HCT116 (cell line): ENCODE data around the gene TGM6. TPM values are rescaled to one million over a fixed set of nuclear protein-coding genes. Genes with fewer than 3 reads are reported as not detected.

Experiments
- ATAC-seq: fragments of 200-7000 bp; cut with Tn5 transposase; 2 replicates; pipeline ENCODE4 v1.9.1; 2020; ENCODE audit warnings: mild to moderate bottlenecking, moderate library complexity
- BruUV-seq: library from RNA; stranded (reverse); fragments of 400-500 nt; replicated peaks from 2 replicates; lab custom pipeline; 2021; lab: Mats Ljungman, UMichigan
- CTCF ChIA-PET: fragments of 300-600 bp; sonication (Branson Sonifier 250); formaldehyde crosslinking; loops from one replicate; lab custom pipeline; 2021; ENCODE audit warnings: antibody characterized with exemption; lab: Charles Lee
- POLR2A ChIA-PET: fragments of 300-600, 350-600 bp; sonication (Branson Sonifier 250); formaldehyde crosslinking; loops from one replicate; lab custom pipeline; 2021; ENCODE audit warnings: antibody characterized with exemption; lab: Charles Lee
- RAD21 ChIA-PET, 2 experiments: fragments of 300-600 bp; sonication (Branson Sonifier 250); formaldehyde crosslinking; loops; one replicate each; lab custom pipeline; 2023; ENCODE audit warnings: low total read pairs in 2 of 2; ENCODE audit not compliant: uncharacterized antibody in 2 of 2, unreplicated experiment in 2 of 2, low non-redundant PET in 1 of 2; lab: Charles Lee
- DNase-seq: peaks from one replicate; pipeline ENCODE4 v3.0.0-alpha.2; 2010; ENCODE audit warnings: low read depth, low spot score
- H2AFZ ChIP-seq: fragments of 200-600 bp; shearing (Covaris generic), sonication (generic); 2 replicates; pipeline ENCODE4 v1.6.1; 2017; ENCODE audit warnings: low read depth, mixed run types, mixed read lengths, antibody characterized with exemption, low read length; ENCODE audit not compliant: poor library complexity, severe bottlenecking
- H3K27ac ChIP-seq: 2 replicates; pipeline ENCODE4 v1.5.1; 2012; ENCODE audit warnings: low read depth, low read length
- H3K27me3 ChIP-seq: fragments of 200-600 bp; sonication (generic); 2 replicates; pipeline ENCODE4 v1.6.1; 2016; ENCODE audit warnings: mixed run types, low read length, mixed read lengths; ENCODE audit not compliant: insufficient read depth
- H3K36me3 ChIP-seq, 2 experiments: fragments of 200-500 bp in 1 of 2; fragments of 200-600 bp in 1 of 2; sonication (Bioruptor generic) in 1 of 2; sonication (generic) in 1 of 2; 2 replicates each; pipeline versions ENCODE4 v1.5.1 to v1.6.1; 2014 to 2016; ENCODE audit warnings: low read length in 2 of 2, inconsistent platforms in 1 of 2, mixed read lengths in 1 of 2, mixed run types in 1 of 2; ENCODE audit not compliant: insufficient read depth in 2 of 2, control insufficient read depth in 1 of 2
- H3K4me1 ChIP-seq, 2 experiments: fragments of 200-600 bp in 1 of 2; sonication (generic) in 1 of 2; 2 replicates each; pipeline versions ENCODE4 v1.5.1 to v1.6.1; 2012 to 2017; ENCODE audit warnings: low read length in 2 of 2, inconsistent platforms in 1 of 2, mild to moderate bottlenecking in 1 of 2, mixed read lengths in 1 of 2, mixed run types in 1 of 2, moderate library complexity in 1 of 2; ENCODE audit not compliant: insufficient read depth in 2 of 2, control insufficient read depth in 1 of 2
- H3K4me2 ChIP-seq: fragments of 200-600 bp; sonication (generic); 2 replicates; pipeline ENCODE4 v1.6.1; 2017; ENCODE audit warnings: mixed run types, low read length, mixed read lengths
- H3K4me3 ChIP-seq, 2 experiments: fragments of 200-600 bp in 1 of 2; sonication (generic) in 1 of 2; replicated peaks in 1 of 2; 2 replicates each; pipeline ENCODE4 v1.5.1; 2011 to 2016; ENCODE audit warnings: low read length in 2 of 2, control low read depth in 1 of 2, low read depth in 1 of 2, mild to moderate bottlenecking in 1 of 2, mixed read lengths in 1 of 2, mixed run types in 1 of 2
- H3K79me2 ChIP-seq: fragments of 200-600 bp; sonication (generic); 2 replicates; pipeline ENCODE4 v1.6.1; 2017; ENCODE audit warnings: mild to moderate bottlenecking, mixed run types, low read length, moderate library complexity, mixed read lengths; ENCODE audit not compliant: insufficient read depth
- H3K9ac ChIP-seq: fragments of 200-600 bp; sonication (generic); 2 replicates; pipeline ENCODE4 v1.6.1; 2016; ENCODE audit warnings: low read length, mixed read lengths
- H3K9me2 ChIP-seq: fragments of 200-600 bp; sonication (generic), shearing (Covaris generic); 2 replicates; pipeline ENCODE4 v1.6.1; 2017; ENCODE audit warnings: mixed run types, mild to moderate bottlenecking, moderate library complexity; ENCODE audit not compliant: insufficient read depth
- H3K9me3 ChIP-seq, 2 experiments: fragments of 200-500 bp in 1 of 2; fragments of 200-600 bp in 1 of 2; sonication (Bioruptor generic) in 1 of 2; sonication (generic) in 1 of 2; 2 replicates each; pipeline ENCODE4 v1.6.1; 2014 to 2017; ENCODE audit warnings: low read length in 2 of 2, mixed read lengths in 2 of 2, inconsistent platforms in 1 of 2, low read depth in 1 of 2, mild to moderate bottlenecking in 1 of 2, mixed run types in 1 of 2, moderate library complexity in 1 of 2; ENCODE audit not compliant: control insufficient read depth in 1 of 2, insufficient read depth in 1 of 2
- H4K20me1 ChIP-seq: fragments of 200-600 bp; sonication (generic), shearing (Covaris generic); 2 replicates; pipeline ENCODE4 v1.6.1; 2017; ENCODE audit warnings: mixed run types, mild to moderate bottlenecking, moderate library complexity; ENCODE audit not compliant: insufficient read depth
- CEBPB ChIP-seq: IDR thresholded peaks from 2 replicates; pipeline ENCODE4 v1.6.1; 2012; ENCODE audit warnings: low read depth
- EZH2 ChIP-seq: fragments of 200-600 bp; sonication (generic); IDR thresholded peaks from 2 replicates; pipeline ENCODE4 v1.6.1; 2017; ENCODE audit warnings: antibody characterized with exemption, mixed run types
- EZH2phosphoT487 ChIP-seq: fragments of 200-600 bp; IDR thresholded peaks from 2 replicates; pipeline ENCODE4 v1.6.1; 2018; ENCODE audit warnings: antibody characterized with exemption, borderline replicate concordance
- FOSL1 ChIP-seq: IDR thresholded peaks from 2 replicates; pipeline ENCODE4 v1.6.1; 2012; ENCODE audit warnings: low read depth
- MAX ChIP-seq: IDR thresholded peaks from 2 replicates; pipeline ENCODE4 v1.6.1; 2012
- POLR2A ChIP-seq: IDR thresholded peaks from 2 replicates; pipeline ENCODE4 v1.7.0; 2011; ENCODE audit warnings: borderline replicate concordance; ENCODE audit not compliant: insufficient read depth, insufficient read length; ENCODE audit errors: extremely low read depth
- RAD21 ChIP-seq: IDR thresholded peaks from 2 replicates; pipeline ENCODE4 v1.6.1; 2012; ENCODE audit warnings: low read depth, mild to moderate bottlenecking
- SIN3A ChIP-seq: IDR thresholded peaks from 2 replicates; pipeline ENCODE4 v1.6.1; 2012; ENCODE audit warnings: low read depth
- ZFX ChIP-seq: fragments of 450-650 bp; IDR thresholded peaks from 2 replicates; pipeline ENCODE4 v1.6.1; 2017
- intact Hi-C: fragments of 100-400 bp; cut with micrococcal nuclease; formaldehyde crosslinking; loops from 2 replicates; pipeline ENCODE4 v1.10.0; 2022
- total RNA-seq: library from RNA; stranded (reverse); gene quantifications from one replicate; pipeline ENCODE4 v1.2.1, GENCODE V29; 2021; ENCODE audit not compliant: unreplicated experiment
- TF ChIP-seq, protein P1 (sequence below): IDR thresholded peaks from 2 replicates; pipeline ENCODE4 v1.6.1; 2011; ENCODE audit warnings: mild to moderate bottlenecking, low read length, moderate library complexity; ENCODE audit not compliant: insufficient replicate concordance; ENCODE audit errors: extremely low read depth

Gene TGM6
- total RNA-seq, 1 experiment from 2014 or later, result not detected

DNA sequence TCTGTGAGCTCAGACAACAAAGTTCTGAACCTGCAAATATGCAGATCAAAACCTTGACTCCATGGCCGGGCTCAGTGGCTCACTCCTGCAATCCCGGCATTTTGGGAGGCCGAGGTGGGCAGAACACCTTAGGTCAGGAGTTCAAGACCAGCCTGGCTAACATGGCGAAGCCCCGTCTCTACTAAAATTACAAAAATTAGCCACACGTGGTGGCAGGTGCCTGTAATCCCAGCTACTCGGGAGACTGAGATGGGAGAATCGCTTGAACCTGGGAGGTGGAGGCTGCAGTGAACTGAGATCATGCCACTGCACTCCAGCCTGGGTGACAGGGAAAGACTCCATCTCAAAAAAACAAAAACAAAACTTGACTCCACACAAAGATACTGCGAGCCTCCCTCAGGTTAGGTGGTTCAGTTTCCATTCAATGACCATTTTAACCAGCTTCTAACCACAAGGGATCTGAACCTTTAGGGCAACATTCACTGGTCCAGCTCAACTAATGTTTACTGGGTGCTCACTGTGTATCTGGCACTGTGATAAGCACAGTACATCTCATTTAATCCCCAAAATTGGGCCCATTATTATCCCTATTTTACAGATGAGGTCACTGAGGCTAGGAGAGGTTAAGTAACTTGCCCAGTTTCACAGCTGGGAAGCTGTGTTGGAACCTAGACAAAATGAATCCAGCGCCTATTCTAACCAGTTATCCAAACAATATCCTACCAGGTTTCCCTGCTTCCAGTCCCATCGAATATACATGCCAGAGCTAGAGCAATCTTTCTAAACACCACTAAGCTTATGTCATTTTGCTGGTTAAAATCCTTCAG, 88.1 kb downstream of the TGM6 start:
- Histone ChIP-seq H3K27ac (no peak overlapping the region), H3K79me2 (peaks cover 68% of the 10 kb centered on the region), H3K9me3 (no peaks in the 10 kb centered on the region), H3K9me2 (no peaks in the 10 kb centered on the region), H3K27me3 (no peaks in the 10 kb centered on the region), H2AFZ (no peak overlapping the region), H4K20me1 (peaks cover 42% of the 10 kb centered on the region; the same call in 1 of the 2 replicates), H3K4me3 (peak overlapping the region; percentile 64 to 98), H3K4me1 (peaks cover 7 to 19% of the 10 kb centered on the region in 2 experiments; a peak in 3 of 4 replicates), H3K9ac (peak overlapping the region; percentile 100), H3K4me2 (peak overlapping the region; percentile 86), H3K36me3 (peaks cover 47 to 58% of the 10 kb centered on the region in 2 experiments)
- no TSS peak for BruUV-seq
- DNase-seq, result no peak
- TF ChIP-seq, protein P1, sequence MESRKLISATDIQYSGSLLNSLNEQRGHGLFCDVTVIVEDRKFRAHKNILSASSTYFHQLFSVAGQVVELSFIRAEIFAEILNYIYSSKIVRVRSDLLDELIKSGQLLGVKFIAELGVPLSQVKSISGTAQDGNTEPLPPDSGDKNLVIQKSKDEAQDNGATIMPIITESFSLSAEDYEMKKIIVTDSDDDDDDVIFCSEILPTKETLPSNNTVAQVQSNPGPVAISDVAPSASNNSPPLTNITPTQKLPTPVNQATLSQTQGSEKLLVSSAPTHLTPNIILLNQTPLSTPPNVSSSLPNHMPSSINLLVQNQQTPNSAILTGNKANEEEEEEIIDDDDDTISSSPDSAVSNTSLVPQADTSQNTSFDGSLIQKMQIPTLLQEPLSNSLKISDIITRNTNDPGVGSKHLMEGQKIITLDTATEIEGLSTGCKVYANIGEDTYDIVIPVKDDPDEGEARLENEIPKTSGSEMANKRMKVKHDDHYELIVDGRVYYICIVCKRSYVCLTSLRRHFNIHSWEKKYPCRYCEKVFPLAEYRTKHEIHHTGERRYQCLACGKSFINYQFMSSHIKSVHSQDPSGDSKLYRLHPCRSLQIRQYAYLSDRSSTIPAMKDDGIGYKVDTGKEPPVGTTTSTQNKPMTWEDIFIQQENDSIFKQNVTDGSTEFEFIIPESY, result no peak
- ChIA-PET POLR2A (interaction anchor here (1.3 kb wide), 1 partner anchor 13 kb away, joined by 4 read pairs; no protein-coding TSS in a partner anchor), CTCF (interaction anchor here (2.0 kb wide), 1 partner anchor 12 kb away, joined by 4 read pairs; no protein-coding TSS in a partner anchor), RAD21 (no interaction called here)
- intact Hi-C loops, result no loop called here
- no peak for ATAC-seq

DNA sequence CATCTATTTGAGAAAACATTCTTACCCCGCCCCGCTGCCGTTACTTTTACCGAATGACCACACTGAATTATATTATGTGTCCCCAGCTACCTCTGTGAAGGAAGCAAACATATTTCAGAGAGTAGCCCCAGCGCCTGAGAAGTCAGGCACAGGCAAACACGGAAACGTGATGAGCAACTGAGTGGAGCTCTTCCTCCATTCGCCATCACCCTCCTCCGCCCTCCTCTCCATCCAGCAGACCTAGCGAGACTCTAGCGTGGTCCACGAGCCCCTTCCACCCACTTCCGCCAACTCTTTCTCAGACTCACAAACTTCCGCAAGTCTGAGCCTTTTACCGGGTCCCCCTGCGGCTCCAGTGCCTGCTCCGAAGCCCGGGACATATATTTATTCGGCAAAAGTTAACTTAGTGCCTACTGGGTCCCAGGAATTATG, 89.3 kb downstream of the TGM6 start:
- CTCF ChIA-PET, result interaction anchor here (1.3 to 2.0 kb wide), 3 partner anchors 13 to 55 kb away, joined by 4 to 6 read pairs (median 6); no protein-coding TSS in a partner anchor
- BruUV-seq, result no TSS peak
- TF ChIP-seq FOSL1 (no peak), ZFX (no peak), RAD21 (no peak), EZH2phosphoT487 (no peak), MAX (no peak), POLR2A (no peak), EZH2 (no peak), CEBPB (no peak), SIN3A (no peak)
- TF ChIP-seq, protein P1, result no peak

More for the DNA sequence above, 89.3 kb downstream of the TGM6 start:
- DNase-seq (no peak), ATAC-seq (peak; percentile 36)
- Histone ChIP-seq H3K9ac (peak overlapping the region; percentile 100), H3K9me3 (no peaks in the 10 kb centered on the region), H3K4me2 (peak overlapping the region; percentile 86), H3K27me3 (no peaks in the 10 kb centered on the region), H3K27ac (peak overlapping the region; percentile 94), H4K20me1 (peaks cover 37% of the 10 kb centered on the region; the same call in 1 of the 2 replicates), H2AFZ (no peak overlapping the region), H3K4me3 (peak overlapping the region; percentile 64 to 98), H3K36me3 (peaks cover 34 to 46% of the 10 kb centered on the region in 2 experiments), H3K9me2 (no peaks in the 10 kb centered on the region), H3K4me1 (peaks cover 7 to 19% of the 10 kb centered on the region in 2 experiments; a peak in 3 of 4 replicates), H3K79me2 (peaks cover 56% of the 10 kb centered on the region)
- intact Hi-C loops, result loop anchor here (1.0 kb wide), 1 partner anchor 176 kb away; no protein-coding TSS in a partner anchor
- ChIA-PET RAD21 (interaction anchor here in 1 of 2 experiments (1.0 kb wide), 1 partner anchor 53 kb away, joined by 3 read pairs; no protein-coding TSS in a partner anchor), POLR2A (interaction anchor here (1.0 to 1.6 kb wide), 7 partner anchors 11 to 182 kb away, joined by 3 to 11 read pairs (median 3); partner anchors contain the start of gene NOP56)
